Activated CD4-positive, CD25-positive, alpha-beta regulatory T cell treated with anti-CD3 and anti-CD28 coated beads, Interleukin-2, amount 50 U/mL, for 72 hours (primary cell): ENCODE measurements around the gene CITED4.
A peak's percentile ranks its signal among the peaks of the same experiment; 100 is the strongest.

Experiments
- DNase-seq: peaks from one replicate; pipeline ENCODE4 v3.0.0; 2021

The CITED4 gene

DNA sequence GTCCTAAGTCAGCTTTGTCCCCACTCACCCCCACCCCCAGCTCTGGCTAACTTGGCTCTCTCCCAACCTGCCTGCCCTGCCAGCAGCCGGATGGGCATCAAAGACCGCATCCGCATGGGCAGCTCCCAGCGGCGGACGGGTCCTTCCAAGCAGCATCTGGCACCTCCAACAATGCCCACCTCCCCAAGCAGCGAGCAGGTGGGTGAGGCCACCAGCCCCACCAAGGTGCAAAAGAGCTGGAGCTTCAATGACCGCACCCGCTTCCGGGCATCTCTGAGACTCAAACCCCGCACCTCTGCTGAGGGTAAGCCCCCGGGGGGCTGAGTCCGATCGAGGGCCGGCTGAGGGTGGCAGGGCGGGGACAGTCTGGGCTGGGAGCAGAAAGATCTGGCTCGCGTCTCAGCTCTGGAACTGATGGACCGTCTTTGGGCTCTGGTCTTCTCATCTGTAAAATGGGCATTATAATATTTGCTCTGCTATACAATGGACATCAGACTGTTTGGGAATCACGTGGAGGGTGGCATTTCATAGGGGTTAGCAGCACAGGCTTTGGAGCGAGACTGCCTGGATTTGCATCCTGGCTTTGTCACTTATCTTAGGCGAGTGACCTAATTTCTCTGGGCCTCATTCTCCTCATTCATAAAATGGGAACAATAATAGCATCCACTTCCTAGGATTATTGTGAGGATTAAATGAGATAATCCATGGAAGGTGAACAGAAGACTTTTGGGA is 31.0 kb downstream of the CITED4 start:
- DNase-seq = no peak

DNA sequence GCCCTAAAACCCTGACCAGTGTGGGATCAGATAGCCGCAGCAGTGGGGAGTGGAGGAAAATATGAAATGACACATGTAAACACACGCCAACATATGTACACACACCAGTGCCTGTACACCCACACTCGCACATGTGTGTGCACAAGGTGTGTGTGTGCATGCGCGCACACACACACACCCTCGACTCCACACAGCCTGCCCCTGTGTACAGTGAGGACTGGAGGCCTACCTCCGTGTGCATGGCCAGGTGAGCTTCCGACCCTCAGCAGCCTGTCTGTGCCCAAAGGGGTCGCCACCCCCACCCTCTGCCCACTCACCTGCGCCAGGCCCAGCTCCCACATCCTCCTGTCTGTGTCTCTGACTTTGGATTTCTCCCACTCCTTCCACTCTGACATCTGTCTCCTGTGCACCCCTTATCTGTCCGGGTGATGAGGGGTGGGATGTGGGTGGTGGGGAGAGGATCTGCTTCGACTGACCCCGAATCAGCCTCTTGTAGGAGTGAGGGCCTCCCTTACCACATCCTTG is 31.7 kb downstream of the CITED4 start:
- no peak for DNase-seq

DNA sequence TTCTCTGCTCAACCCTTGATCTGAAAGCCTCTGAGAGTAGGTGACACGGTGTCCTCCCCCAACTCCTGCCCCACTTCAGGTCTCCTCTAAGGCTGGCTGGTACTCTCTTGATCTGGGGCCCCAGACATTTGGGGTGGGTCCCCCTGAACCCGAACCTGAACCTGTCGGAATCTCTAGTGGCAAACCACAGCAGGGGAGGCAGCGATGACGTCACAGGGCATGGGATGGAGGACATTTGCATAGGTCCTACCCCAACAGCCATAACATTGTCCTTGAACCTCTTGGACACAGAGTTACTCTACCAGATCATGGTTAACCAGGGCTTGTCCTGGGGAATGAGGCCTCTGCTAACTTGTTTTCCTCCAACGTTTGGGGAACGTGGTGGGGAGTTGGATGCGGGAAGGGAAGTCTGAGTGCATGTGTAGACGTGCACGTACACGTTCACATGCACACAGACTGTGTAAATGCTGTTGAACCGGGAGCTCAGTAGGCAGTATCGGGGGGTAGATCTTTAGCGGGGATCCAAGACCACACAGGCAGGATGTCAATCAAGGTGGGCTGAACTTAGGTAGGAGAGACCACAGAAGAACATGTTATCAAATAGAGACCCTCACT is 32.4 kb downstream of the CITED4 start:
- DNase-seq = no peak

DNA sequence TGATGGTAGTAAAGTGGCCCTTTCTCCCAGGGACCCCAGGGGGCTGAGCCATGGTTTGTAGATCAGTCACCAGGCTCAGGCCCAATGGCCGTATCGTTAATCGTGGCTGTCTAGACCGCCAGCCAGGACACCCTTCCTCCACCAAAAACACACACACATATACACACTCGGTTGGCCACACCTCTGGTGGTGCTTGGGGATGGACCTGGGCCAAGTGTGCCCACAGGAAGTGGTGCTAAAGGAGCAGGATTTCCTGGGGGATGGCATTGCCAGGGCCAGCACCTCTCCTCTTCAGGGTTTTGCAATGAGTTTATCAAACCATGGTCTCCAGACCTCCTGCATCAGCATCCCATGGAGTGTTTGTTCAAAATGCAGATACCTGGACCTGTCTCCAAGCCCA is 36.2 kb downstream of the CITED4 start:
- no peak for DNase-seq

DNA sequence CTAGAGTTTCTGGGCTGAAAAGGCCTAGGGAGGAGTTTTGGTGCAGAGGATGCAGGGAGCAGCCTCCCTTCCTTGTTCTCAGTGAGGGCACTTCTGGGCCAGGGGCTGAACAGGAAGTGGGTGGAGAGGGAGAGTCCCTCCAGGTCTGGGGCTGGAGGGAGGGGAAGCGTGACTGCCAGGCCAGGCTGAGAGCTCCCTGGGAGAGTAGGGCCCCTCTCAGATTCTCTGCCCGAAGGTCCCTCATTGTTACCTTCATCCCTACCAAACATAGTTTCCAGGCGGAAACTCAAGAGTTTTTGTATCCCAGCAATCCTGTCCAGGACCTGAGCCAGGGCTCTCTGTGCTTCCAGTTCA is 36.8 kb downstream of the CITED4 start:
- no peak for DNase-seq

DNA sequence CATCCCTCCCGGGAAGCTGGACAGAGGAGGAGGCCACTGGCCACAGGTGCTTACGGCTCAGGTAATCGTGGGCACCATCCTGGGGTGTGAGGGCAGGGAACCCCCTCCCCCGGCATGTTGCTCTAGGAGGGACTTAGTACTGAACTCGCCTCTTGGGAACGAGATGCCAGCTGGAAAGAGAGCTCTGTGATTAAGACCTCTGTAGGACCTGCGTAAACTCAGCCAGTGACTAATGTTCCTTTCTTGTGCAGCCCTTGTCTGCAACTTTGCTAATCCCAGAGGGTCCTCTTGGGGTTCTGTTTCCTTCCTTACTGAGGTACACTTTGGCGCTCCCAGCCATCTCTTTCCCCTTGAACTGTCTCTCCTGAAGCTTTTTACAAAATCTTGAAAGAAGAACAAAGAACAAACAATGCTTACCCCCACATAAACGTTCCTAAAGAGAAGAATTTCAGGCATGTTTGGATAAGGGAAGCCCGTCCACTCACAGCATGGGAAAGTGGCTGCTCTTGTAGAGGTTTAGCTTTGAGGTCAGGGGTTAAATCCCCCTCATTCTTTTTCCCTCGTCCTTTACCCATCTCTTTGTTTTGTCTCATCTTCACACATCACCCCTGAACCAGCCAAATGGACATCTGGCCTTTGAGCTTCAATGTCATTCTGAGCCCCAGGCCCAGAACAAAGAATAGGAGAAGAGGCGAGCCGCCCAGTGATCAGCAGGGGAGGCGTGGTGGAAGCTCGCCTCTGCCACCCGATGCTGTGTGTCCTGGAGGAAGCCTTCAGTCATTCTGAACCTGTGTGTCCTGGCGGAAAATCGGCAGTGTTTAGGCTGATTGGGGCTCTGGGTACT is 37.4 kb downstream of the CITED4 start:
- DNase-seq = no peak

DNA sequence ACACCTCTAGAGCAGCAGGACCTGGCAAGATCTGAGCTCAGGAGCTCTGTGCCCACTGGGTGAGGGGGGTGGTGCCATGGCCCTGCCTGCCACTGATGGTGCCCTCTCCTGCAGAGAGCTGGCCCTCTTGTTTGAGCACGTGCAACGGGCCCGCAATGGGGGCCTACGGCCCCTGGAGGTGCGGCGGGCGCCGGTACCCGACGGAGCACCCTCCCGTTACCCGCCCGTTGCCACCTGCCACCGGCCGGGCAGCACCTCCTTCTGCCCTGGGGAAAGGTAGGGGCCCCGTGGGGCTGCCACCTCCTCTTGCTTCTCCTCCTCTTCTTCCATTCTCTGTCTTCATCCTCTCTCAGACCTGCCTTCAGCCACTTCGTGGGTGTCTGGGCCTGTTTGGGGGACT is 38.2 kb downstream of the CITED4 start:
- no peak for DNase-seq

DNA sequence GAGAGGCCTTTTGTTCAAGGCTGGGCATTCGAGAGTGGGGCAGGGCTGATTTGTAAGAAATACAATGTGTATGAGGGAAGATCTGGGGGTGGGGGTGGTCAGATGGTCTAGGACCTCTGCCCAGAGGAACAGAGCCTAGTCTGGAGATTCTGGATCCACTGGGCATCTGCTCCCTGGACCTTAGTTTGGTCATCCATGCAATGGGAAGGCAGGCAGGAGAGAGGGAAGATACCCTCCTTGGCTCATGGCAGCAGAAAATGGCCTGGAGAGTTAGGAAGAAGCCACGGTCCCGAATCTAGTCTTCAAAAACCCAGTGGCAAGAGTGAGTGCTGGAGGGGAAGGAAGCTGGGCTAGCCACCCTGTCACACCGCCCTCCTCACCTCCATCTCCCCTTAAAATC is 38.8 kb downstream of the CITED4 start:
- DNase-seq = no peak

DNA sequence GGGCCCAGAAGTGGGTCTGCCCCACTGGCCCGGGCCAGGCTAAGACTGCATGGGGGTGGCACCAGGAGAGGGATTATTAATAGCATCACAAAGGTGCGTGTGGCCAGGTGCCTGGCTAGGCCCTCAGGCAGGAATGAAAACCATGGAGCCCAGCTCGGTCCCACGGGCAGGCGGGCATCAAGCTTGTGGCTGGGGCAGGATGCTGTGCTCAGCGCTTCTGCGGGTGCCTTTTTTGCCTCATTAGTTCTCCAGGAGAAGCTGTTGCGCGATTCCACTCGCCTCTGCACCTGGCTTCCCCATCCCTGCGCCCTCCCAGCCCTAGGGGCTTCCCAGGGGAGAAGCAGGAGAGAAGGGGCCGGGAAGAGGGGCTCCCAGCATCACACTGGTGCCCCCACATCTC is 39.3 kb downstream of the CITED4 start:
- no peak for DNase-seq

DNA sequence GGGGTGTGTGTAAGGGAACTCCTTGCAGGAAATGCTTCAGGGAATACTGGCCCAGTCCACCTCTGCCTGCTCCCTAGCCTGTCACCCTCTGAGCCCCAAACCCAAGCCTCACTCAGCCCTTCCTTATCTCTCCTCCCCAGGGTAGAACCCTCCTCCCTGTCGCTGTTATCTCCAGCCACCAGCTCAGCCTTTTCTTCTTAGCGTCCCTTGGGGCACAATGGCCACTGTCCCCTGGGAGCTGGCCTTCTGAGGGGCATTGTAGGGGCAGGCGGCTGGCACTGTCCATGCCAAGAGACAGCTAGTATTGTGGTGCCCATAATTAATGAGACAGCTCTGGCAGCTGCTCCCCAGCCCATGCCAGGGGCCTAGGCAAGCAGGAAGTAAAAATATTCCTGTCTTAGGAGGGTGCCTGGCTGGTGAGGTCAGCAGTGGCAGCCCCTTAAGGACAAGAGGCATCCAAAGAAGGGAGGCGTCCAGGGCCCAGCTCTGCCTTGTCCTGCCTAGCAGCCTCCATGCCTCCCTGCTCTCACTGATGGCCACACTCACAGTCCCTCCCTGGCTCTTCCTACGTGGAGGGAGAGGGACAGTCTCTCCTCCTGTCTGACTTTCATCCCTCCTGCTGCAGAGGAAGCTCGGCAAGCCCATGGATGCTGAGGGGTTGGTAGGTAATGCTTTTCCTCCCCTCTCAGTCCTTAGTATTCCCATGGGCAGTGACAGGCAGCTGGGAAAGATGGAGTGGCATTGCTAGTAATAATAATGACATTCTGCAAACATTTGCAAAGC is 41.1 kb downstream of the CITED4 start:
- DNase-seq = no peak

DNA sequence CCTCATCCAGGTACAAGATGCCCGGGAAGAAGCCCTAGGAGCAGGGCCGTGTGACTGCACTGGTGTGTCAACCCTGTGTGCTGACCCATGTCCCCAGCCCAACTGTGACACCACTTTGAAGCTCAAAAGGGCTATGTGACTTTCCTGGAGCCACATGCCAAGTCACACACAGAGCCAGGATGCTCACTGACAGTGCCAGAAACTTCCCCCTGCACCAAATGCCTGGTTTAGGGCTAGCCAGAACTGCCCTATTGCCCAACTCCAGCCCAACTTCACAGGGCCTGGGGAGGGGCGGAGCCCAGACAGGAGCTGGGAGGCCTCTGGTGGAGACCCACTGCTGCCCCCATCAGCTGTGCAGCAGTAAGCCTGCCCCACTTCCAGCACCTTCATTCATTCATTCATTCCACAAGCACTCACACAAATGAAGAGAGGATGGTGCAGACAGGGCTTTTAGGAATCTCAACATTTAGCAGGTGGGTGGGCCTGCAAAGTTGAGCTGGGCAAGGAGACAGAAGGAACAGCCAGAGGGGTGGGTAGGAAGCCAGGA is 41.8 kb downstream of the CITED4 start:
- DNase-seq = no peak

DNA sequence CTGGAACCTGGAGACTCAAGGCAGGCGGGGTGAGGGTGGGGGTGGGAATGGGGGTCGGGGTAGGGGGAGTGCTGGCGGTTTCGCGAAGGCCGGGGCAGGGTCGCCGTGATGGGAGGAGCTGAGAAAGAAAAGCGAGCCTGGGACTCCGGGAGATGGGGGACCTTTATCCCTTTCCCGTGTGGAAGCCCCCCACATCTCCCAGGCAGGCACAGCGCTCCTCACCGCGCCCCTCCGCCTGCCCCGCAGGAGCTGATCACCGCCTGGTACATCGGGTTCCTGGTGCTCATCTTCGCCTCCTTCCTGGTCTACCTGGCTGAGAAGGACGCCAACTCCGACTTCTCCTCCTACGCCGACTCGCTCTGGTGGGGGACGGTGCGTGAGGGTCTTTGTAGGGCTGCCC is 43.1 kb downstream of the CITED4 start:
- DNase-seq = no peak

DNA sequence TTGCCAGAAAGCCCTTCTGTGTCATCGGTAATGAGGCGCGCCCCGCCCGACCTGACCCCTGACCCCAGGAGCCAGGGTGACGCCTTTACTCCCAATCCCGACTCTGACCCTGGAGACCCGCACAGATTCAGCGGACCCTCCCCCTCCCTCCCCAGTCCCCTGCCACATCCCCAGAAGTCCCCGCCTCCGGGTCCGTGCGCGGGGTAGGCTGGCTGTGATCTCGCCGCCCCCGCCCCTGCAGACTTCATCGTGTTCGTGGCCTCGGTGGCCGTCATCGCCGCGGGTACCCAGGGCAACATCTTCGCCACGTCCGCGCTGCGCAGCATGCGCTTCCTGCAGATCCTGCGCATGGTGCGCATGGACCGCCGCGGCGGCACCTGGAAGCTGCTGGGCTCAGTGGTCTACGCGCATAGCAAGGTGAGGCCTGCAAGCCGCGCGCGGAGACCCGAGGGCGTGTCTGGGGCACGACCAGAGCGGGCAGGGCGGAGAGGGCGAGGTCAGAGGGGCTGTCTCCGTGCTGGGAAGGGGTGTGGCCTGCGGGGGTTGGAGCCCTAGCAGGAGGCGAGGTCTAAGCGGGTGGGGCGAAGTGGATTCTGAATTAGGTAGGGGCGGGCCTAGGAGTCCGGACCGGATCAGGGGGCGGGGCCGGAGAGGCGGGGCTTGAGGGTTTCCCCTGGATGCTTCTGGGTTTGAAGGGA is 43.8 kb downstream of the CITED4 start:
- DNase-seq = peak; percentile 85

DNA sequence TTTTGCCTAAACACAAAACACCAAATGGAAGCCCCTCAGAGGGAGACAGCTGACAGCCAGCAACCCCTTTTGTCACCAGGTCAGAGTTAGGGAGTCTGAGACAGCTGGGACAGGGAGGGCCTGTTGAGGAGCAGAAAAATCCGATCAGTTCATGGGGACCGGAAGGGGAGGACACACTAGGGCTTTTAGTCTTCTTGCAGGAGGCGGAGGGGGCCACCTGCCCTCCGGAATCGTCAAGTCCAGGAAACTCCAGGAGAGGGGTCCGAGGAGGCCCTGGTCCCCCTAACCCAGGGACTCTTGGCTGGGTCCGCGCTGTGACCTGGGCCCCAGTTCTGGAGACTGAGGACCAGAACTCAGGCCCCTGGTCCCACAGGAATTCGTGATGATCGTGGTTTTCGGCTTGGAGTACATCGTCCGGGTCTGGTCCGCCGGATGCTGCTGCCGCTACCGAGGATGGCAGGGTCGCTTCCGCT is 44.3 kb downstream of the CITED4 start:
- no peak for DNase-seq

DNA sequence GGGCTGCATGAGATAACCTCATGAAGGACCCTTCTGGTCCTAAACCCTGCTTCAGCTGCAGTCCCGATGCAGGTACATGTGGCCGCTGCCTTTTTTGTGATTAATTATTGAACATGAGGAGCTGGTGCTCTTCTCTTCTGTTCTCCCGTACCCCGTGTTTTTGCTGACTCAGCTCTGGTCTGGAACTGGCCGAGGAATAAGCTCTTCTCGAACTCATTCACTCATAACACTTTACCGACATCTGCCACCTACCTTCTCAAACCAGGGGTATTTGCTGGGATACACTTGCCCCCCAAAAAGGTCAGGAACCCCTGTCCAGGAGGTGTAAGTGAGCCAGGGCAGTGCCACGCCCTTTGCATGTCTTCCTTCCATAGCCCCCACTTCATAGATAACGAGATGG is 46.7 kb downstream of the CITED4 start:
- DNase-seq = no peak
